ENCODE measurements around the gene LONP2. TPM values are rescaled to one million over a fixed set of nuclear protein-coding genes. Genes with fewer than 3 reads are reported as not detected.

LONP2 gene
- total and polyA plus RNA-seq, 4 donors: 30.0 to 304 (median 52.8) TPM

GRCh38 chr16:48329138-48329537 is 85.0 kb downstream of the LONP2 start:
- Histone ChIP-seq H3K27me3 (ENCODE audit: control insufficient read depth in 4 of 4, insufficient read depth in 4 of 4, low read length in 3 of 4) (no peaks in the 10 kb centered on the region), H3K4me1 (ENCODE audit: control insufficient read depth in 4 of 4, insufficient read depth in 4 of 4, low read length in 3 of 4) (peaks cover 0 to 8% (median 1%) of the 10 kb centered on the region in 4 donors), H3K9ac (ENCODE audit: low read depth in 1 of 2, low read length in 2 of 2) (no peak overlapping the region), H3K36me3 (ENCODE audit: control insufficient read depth in 4 of 4, insufficient read depth in 3 of 4, low read depth in 1 of 4, low read length in 3 of 4) (peaks cover 5 to 25% (median 17%) of the 10 kb centered on the region in 4 donors), H3K27ac (ENCODE audit: low read depth in 1 of 2, low read length in 2 of 2) (no peak overlapping the region), H3K9me3 (ENCODE audit: control insufficient read depth in 4 of 4, low read length in 3 of 4) (no peaks in the 10 kb centered on the region), H3K4me3 (ENCODE audit: low read depth in 1 of 3, low read length in 3 of 3) (no peak overlapping the region)
- DNase-seq (ENCODE audit: low spot score): no peak
- TF ChIP-seq JUND (IDR thresholded peaks at IDR 0.05): no peak
- TF ChIP-seq MAX (IDR thresholded peaks at IDR 0.05): no peak
- no peak for TF ChIP-seq ATF3 (IDR thresholded peaks at IDR 0.05)
- TF ChIP-seq RXRA (IDR thresholded peaks at IDR 0.05): no peak
- TF ChIP-seq HNF4A (conservative IDR thresholded peaks at IDR 0.05): no peak
- no peak for TF ChIP-seq YY1 (IDR thresholded peaks at IDR 0.05)
- 83% methylated on average over 4 of the region's 4 CpGs for WGBS

- H3K9ac ChIP-seq (ENCODE audit: low read depth in 1 of 2, low read length in 2 of 2): no peak overlapping the region
- DNase-seq (ENCODE audit: low spot score): no peak
- peaks cover 8 to 31% (median 24%) of the 10 kb centered on the region in 4 donors for H3K36me3 ChIP-seq (ENCODE audit: control insufficient read depth in 4 of 4, insufficient read depth in 3 of 4, low read depth in 1 of 4, low read length in 3 of 4)
- H3K27me3 ChIP-seq (ENCODE audit: control insufficient read depth in 4 of 4, insufficient read depth in 4 of 4, low read length in 3 of 4): no peaks in the 10 kb centered on the region
- WGBS: 97% methylated on average over 2 of the region's 2 CpGs
- H3K4me3 ChIP-seq (ENCODE audit: low read depth in 1 of 3, low read length in 3 of 3): no peak overlapping the region
- H3K27ac ChIP-seq (ENCODE audit: low read depth in 1 of 2, low read length in 2 of 2): peak overlapping the region in 1 of 2 donors; percentile 29
- no peaks in the 10 kb centered on the region for H3K9me3 ChIP-seq (ENCODE audit: control insufficient read depth in 4 of 4, low read length in 3 of 4)
- peaks cover 0 to 8% (median 1%) of the 10 kb centered on the region in 4 donors for H3K4me1 ChIP-seq (ENCODE audit: control insufficient read depth in 4 of 4, insufficient read depth in 4 of 4, low read length in 3 of 4)
- TF ChIP-seq ZBTB33 (IDR thresholded peaks at IDR 0.05) (no peak), RXRA (IDR thresholded peaks at IDR 0.05) (peak in 1 of 2 donors; percentile 29), FOXA2 (IDR thresholded peaks at IDR 0.05) (no peak), HNF4A (conservative IDR thresholded peaks at IDR 0.05) (peak; percentile 67 to 81)
Measured at GRCh38 chr16:48330189-48330840, 86.2 kb downstream of the LONP2 start.

GRCh38 chr16:48330841-48331192 is 86.7 kb downstream of the LONP2 start:
- Histone ChIP-seq H3K27ac (ENCODE audit: low read depth in 1 of 2, low read length in 2 of 2) (no peak overlapping the region), H3K4me1 (ENCODE audit: control insufficient read depth in 4 of 4, insufficient read depth in 4 of 4, low read length in 3 of 4) (peaks cover 0 to 8% (median 1%) of the 10 kb centered on the region in 4 donors), H3K9ac (ENCODE audit: low read depth in 1 of 2, low read length in 2 of 2) (no peak overlapping the region), H3K36me3 (ENCODE audit: control insufficient read depth in 4 of 4, insufficient read depth in 3 of 4, low read depth in 1 of 4, low read length in 3 of 4) (peaks cover 9 to 35% (median 29%) of the 10 kb centered on the region in 4 donors), H3K9me3 (ENCODE audit: control insufficient read depth in 4 of 4, low read length in 3 of 4) (no peaks in the 10 kb centered on the region), H3K4me3 (ENCODE audit: low read depth in 1 of 3, low read length in 3 of 3) (no peak overlapping the region), H3K27me3 (ENCODE audit: control insufficient read depth in 4 of 4, insufficient read depth in 4 of 4, low read length in 3 of 4) (no peaks in the 10 kb centered on the region)
- no peak for TF ChIP-seq RXRA (IDR thresholded peaks at IDR 0.05)
- no peak for TF ChIP-seq JUND (IDR thresholded peaks at IDR 0.05)
- TF ChIP-seq HNF4G (IDR thresholded peaks at IDR 0.05): no peak
- no peak for TF ChIP-seq NR2F2 (IDR thresholded peaks at IDR 0.05)
- no peak for TF ChIP-seq GABPA (IDR thresholded peaks at IDR 0.05 in 1 of 2, conservative IDR thresholded peaks at IDR 0.05 in 1 of 2)
- TF ChIP-seq ATF3 (IDR thresholded peaks at IDR 0.05): no peak
- TF ChIP-seq MAX (IDR thresholded peaks at IDR 0.05): no peak
- TF ChIP-seq REST (IDR thresholded peaks at IDR 0.05): no peak
- DNase-seq (ENCODE audit: low spot score): no peak
- WGBS: 29% methylated on average over 3 of the region's 3 CpGs
